ENCODE results near the gene PRSS53.

Gene PRSS53

GRCh38 chr16:31086629-31086906 is 2.2 kb downstream of the PRSS53 start:
- Histone ChIP-seq H3K4me1 (ENCODE audit: insufficient read depth, low read length, poor library complexity, severe bottlenecking) (peaks cover 10% of the 10 kb centered on the region), H3K9me3 (ENCODE audit: insufficient read depth, low read depth, low read length) (no peaks in the 10 kb centered on the region), H3K9ac (ENCODE audit: low read depth, low read length, poor library complexity, severe bottlenecking) (no peak overlapping the region), H4K20me1 (ENCODE audit: insufficient read depth, low read length, poor library complexity, severe bottlenecking) (peaks cover 14% of the 10 kb centered on the region), H3K79me2 (ENCODE audit: insufficient read depth, low read length) (peaks cover 21% of the 10 kb centered on the region; the same call in 1 of the 2 replicates), H3K4me2 (ENCODE audit: low read depth, low read length, poor library complexity, severe bottlenecking) (no peak overlapping the region), H3K4me3 (ENCODE audit: low read length, poor library complexity, severe bottlenecking) (no peak overlapping the region), H3K27me3 (ENCODE audit: insufficient read depth, low read length, poor library complexity, severe bottlenecking) (no peaks in the 10 kb centered on the region), H3K36me3 (ENCODE audit: insufficient read depth, low read length) (peaks cover 30% of the 10 kb centered on the region; the same call in 1 of the 2 replicates), H3F3A (ENCODE audit: low read depth) (no peaks in the 10 kb centered on the region), H3K9me2 (replicated peaks; ENCODE audit: low read depth, low read length) (no peaks in the 10 kb centered on the region), H2AFZ (ENCODE audit: low read length) (no peak overlapping the region)
- TF ChIP-seq EZH2phosphoT487 (IDR thresholded peaks at IDR 0.05; ENCODE audit: borderline replicate concordance) (no peak), CTCF (conservative IDR thresholded peaks at IDR 0.05; ENCODE audit: low read length) (no peak)

GRCh38 chr16:31085873-31086628 is 2.7 kb downstream of the PRSS53 start:
- Histone ChIP-seq H3K4me2 (ENCODE audit: low read depth, low read length, poor library complexity, severe bottlenecking) (no peak overlapping the region), H3F3A (ENCODE audit: low read depth) (no peaks in the 10 kb centered on the region), H3K27me3 (ENCODE audit: insufficient read depth, low read length, poor library complexity, severe bottlenecking) (no peaks in the 10 kb centered on the region), H4K20me1 (ENCODE audit: insufficient read depth, low read length, poor library complexity, severe bottlenecking) (peaks cover 17% of the 10 kb centered on the region), H3K4me3 (ENCODE audit: low read length, poor library complexity, severe bottlenecking) (no peak overlapping the region), H3K79me2 (ENCODE audit: insufficient read depth, low read length) (peaks cover 16% of the 10 kb centered on the region; the same call in 1 of the 2 replicates), H3K4me1 (ENCODE audit: insufficient read depth, low read length, poor library complexity, severe bottlenecking) (peaks cover 9% of the 10 kb centered on the region), H3K9me2 (replicated peaks; ENCODE audit: low read depth, low read length) (no peaks in the 10 kb centered on the region), H3K9me3 (ENCODE audit: insufficient read depth, low read depth, low read length) (no peaks in the 10 kb centered on the region), H3K36me3 (ENCODE audit: insufficient read depth, low read length) (peaks cover 28% of the 10 kb centered on the region; the same call in 1 of the 2 replicates), H3K9ac (ENCODE audit: low read depth, low read length, poor library complexity, severe bottlenecking) (no peak overlapping the region), H2AFZ (ENCODE audit: low read length) (no peak overlapping the region)
- TF ChIP-seq CTCF (conservative IDR thresholded peaks at IDR 0.05; ENCODE audit: low read length) (no peak), EZH2phosphoT487 (IDR thresholded peaks at IDR 0.05; ENCODE audit: borderline replicate concordance) (no peak)

- Histone ChIP-seq H3K4me3 (ENCODE audit: low read length, poor library complexity, severe bottlenecking) (no peak overlapping the region), H3K36me3 (ENCODE audit: insufficient read depth, low read length) (peaks cover 22% of the 10 kb centered on the region; the same call in 1 of the 2 replicates), H3K9me2 (replicated peaks; ENCODE audit: low read depth, low read length) (no peaks in the 10 kb centered on the region), H3F3A (ENCODE audit: low read depth) (no peaks in the 10 kb centered on the region), H3K79me2 (ENCODE audit: insufficient read depth, low read length) (peaks cover 9% of the 10 kb centered on the region; the same call in 1 of the 2 replicates), H3K9me3 (ENCODE audit: insufficient read depth, low read depth, low read length) (no peaks in the 10 kb centered on the region), H4K20me1 (ENCODE audit: insufficient read depth, low read length, poor library complexity, severe bottlenecking) (peaks cover 21% of the 10 kb centered on the region), H2AFZ (ENCODE audit: low read length) (no peak overlapping the region), H3K4me2 (ENCODE audit: low read depth, low read length, poor library complexity, severe bottlenecking) (no peak overlapping the region), H3K9ac (ENCODE audit: low read depth, low read length, poor library complexity, severe bottlenecking) (no peak overlapping the region), H3K4me1 (ENCODE audit: insufficient read depth, low read length, poor library complexity, severe bottlenecking) (peaks cover 4% of the 10 kb centered on the region), H3K27me3 (ENCODE audit: insufficient read depth, low read length, poor library complexity, severe bottlenecking) (no peaks in the 10 kb centered on the region)
- TF ChIP-seq EZH2phosphoT487 (IDR thresholded peaks at IDR 0.05; ENCODE audit: borderline replicate concordance) (no peak), CTCF (conservative IDR thresholded peaks at IDR 0.05; ENCODE audit: low read length) (no peak)
Measured at GRCh38 chr16:31085411-31085810, 3.3 kb downstream of the PRSS53 start.

All from Loucy (cell line).